ENCODE data around the gene MGST2.

The MGST2 gene

DNA sequence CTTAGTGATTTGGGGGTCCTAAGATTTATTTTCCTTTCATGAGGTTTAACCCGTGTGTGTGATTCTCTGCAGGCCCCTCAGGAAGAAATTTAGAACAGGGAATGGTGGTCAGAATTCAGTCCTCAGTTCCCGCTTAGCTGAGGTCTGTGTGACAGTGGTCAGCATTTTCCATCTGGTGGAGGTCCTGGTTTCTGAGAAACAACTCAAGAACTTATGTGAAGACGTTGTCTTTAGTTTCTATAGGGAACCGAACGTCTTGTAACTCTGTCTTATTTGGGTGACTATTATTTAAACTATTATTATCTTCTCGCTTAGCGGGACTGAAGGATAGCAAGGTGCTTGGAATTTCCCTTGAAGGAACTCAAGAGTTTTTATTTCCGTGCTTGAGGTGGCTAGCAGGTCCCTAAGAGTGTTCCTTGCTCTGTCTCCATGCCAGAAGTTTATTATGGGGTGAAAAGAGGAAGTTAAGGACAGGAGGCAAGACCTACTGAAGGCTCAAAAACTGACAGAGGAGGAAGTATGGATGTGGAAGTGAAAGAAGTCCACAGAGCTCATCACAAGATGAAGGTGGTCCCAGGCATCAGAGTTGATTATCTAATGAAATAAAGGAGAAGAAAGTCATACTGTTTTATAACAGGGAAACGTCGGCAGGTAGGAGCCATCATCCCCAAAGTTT lies 9.4 kb downstream of the MGST2 start:
- peaks cover 6% of the 10 kb centered on the region for H3K36me3 ChIP-seq (ENCODE audit: control insufficient read depth, insufficient read depth, low read length, severe bottlenecking)
- H3K9ac ChIP-seq (ENCODE audit: low read length) = no peak overlapping the region
- H3K9me3 ChIP-seq (ENCODE audit: control insufficient read depth, low read length) = no peaks in the 10 kb centered on the region
- no peak overlapping the region for H3K4me3 ChIP-seq (ENCODE audit: low read length)
- H3K4me1 ChIP-seq (ENCODE audit: control insufficient read depth, insufficient read depth, low read length) = no peaks in the 10 kb centered on the region
- DNase-seq (ENCODE audit: low read depth) = no peak
- H3K27me3 ChIP-seq (replicated peaks; ENCODE audit: control insufficient read depth, insufficient read depth, low read length) = no peaks in the 10 kb centered on the region

- H3K36me3 ChIP-seq (ENCODE audit: control insufficient read depth, insufficient read depth, low read length, severe bottlenecking) = peaks cover 6% of the 10 kb centered on the region
Measured at GRCh38 chr4:139675651-139676050, 10.0 kb downstream of the MGST2 start.

GRCh38 chr4:139676365-139676764 lies 10.7 kb downstream of the MGST2 start:
- Histone ChIP-seq H3K4me3 (ENCODE audit: low read length) (no peak overlapping the region), H3K9me3 (ENCODE audit: control insufficient read depth, low read length) (no peaks in the 10 kb centered on the region), H3K27me3 (replicated peaks; ENCODE audit: control insufficient read depth, insufficient read depth, low read length) (no peaks in the 10 kb centered on the region), H3K9ac (ENCODE audit: low read length) (no peak overlapping the region), H3K36me3 (ENCODE audit: control insufficient read depth, insufficient read depth, low read length, severe bottlenecking) (peaks cover 6% of the 10 kb centered on the region), H3K4me1 (ENCODE audit: control insufficient read depth, insufficient read depth, low read length) (no peaks in the 10 kb centered on the region)
- no peak for DNase-seq (ENCODE audit: low read depth)

More at GRCh38 chr4:139675651-139676050, 10.0 kb downstream of the MGST2 start:
- Histone ChIP-seq H3K4me1 (ENCODE audit: control insufficient read depth, insufficient read depth, low read length) (no peaks in the 10 kb centered on the region), H3K9ac (ENCODE audit: low read length) (no peak overlapping the region), H3K27me3 (replicated peaks; ENCODE audit: control insufficient read depth, insufficient read depth, low read length) (no peaks in the 10 kb centered on the region), H3K9me3 (ENCODE audit: control insufficient read depth, low read length) (no peaks in the 10 kb centered on the region), H3K4me3 (ENCODE audit: low read length) (no peak overlapping the region)
- peak; percentile 48 for DNase-seq (ENCODE audit: low read depth)

- Histone ChIP-seq H3K9ac (ENCODE audit: low read length) (no peak overlapping the region), H3K27me3 (replicated peaks; ENCODE audit: control insufficient read depth, insufficient read depth, low read length) (no peaks in the 10 kb centered on the region), H3K4me1 (ENCODE audit: control insufficient read depth, insufficient read depth, low read length) (no peaks in the 10 kb centered on the region), H3K36me3 (ENCODE audit: control insufficient read depth, insufficient read depth, low read length, severe bottlenecking) (peaks cover 6% of the 10 kb centered on the region), H3K9me3 (ENCODE audit: control insufficient read depth, low read length) (no peaks in the 10 kb centered on the region), H3K4me3 (ENCODE audit: low read length) (no peak overlapping the region)
- DNase-seq (ENCODE audit: low read depth) = no peak
Measured at GRCh38 chr4:139676913-139677585, 11.4 kb downstream of the MGST2 start.

- Histone ChIP-seq H3K9me3 (ENCODE audit: control insufficient read depth, low read length) (no peaks in the 10 kb centered on the region), H3K9ac (ENCODE audit: low read length) (no peak overlapping the region), H3K36me3 (ENCODE audit: control insufficient read depth, insufficient read depth, low read length, severe bottlenecking) (peaks cover 6% of the 10 kb centered on the region), H3K4me1 (ENCODE audit: control insufficient read depth, insufficient read depth, low read length) (peaks cover 6% of the 10 kb centered on the region), H3K27me3 (replicated peaks; ENCODE audit: control insufficient read depth, insufficient read depth, low read length) (no peaks in the 10 kb centered on the region), H3K4me3 (ENCODE audit: low read length) (no peak overlapping the region)
- DNase-seq (ENCODE audit: low read depth) = no peak
Measured at GRCh38 chr4:139682309-139682708, 16.7 kb downstream of the MGST2 start.

DNA sequence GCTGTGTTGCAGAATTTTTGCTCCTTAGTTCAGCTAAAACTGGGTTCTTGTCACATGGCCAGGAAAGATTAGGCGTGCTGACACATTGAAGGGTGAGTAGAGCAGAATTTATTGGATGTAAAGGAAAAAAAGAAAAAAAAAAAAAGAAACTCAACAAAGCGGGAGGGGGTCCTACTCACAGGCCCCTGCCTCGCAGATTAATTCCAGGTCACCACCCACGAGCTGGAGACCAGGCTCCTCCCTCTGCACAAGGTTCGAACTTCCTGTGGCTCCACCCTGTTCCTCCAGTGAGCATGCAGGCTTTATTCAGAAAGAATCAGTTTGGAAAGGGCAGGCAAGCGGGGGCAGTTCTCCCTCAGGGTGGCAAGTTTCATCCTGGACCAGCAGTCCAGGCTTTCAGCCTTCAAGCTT lies 17.1 kb downstream of the MGST2 start:
- Histone ChIP-seq H3K9me3 (ENCODE audit: control insufficient read depth, low read length) (no peaks in the 10 kb centered on the region), H3K4me3 (ENCODE audit: low read length) (no peak overlapping the region), H3K4me1 (ENCODE audit: control insufficient read depth, insufficient read depth, low read length) (peaks cover 6% of the 10 kb centered on the region), H3K36me3 (ENCODE audit: control insufficient read depth, insufficient read depth, low read length, severe bottlenecking) (peaks cover 6% of the 10 kb centered on the region), H3K27me3 (replicated peaks; ENCODE audit: control insufficient read depth, insufficient read depth, low read length) (no peaks in the 10 kb centered on the region), H3K9ac (ENCODE audit: low read length) (no peak overlapping the region)
- no peak for DNase-seq (ENCODE audit: low read depth)

DNA sequence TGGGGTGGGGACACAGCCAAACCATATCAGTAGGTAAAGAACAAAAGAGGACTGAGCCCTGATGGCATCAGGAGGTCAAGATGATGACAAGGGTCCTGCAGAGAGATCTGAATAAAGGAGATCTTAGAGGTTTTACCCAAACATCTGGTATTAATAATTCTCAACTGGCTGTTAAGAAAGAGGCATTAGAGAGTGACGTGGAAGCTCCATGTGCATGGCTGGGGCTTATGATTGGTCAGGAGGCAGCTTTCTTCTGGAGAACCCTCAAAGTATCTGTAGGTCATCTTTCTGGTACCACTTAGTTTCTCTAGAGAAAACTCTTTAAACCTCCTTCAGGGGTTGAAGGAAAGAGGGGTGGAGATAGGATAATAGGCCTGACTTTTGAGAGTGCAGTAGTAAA lies 18.7 kb downstream of the MGST2 start:
- H3K9ac ChIP-seq (ENCODE audit: low read length) = no peak overlapping the region
- H3K4me1 ChIP-seq (ENCODE audit: control insufficient read depth, insufficient read depth, low read length) = peaks cover 12% of the 10 kb centered on the region
- no peak overlapping the region for H3K4me3 ChIP-seq (ENCODE audit: low read length)
- H3K9me3 ChIP-seq (ENCODE audit: control insufficient read depth, low read length) = no peaks in the 10 kb centered on the region
- no peaks in the 10 kb centered on the region for H3K27me3 ChIP-seq (replicated peaks; ENCODE audit: control insufficient read depth, insufficient read depth, low read length)
- peaks cover 3% of the 10 kb centered on the region for H3K36me3 ChIP-seq (ENCODE audit: control insufficient read depth, insufficient read depth, low read length, severe bottlenecking)
- peak; percentile 33 for DNase-seq (ENCODE audit: low read depth)

GRCh38 chr4:139685180-139685579 lies 19.6 kb downstream of the MGST2 start:
- DNase-seq (ENCODE audit: low read depth) = no peak
- peaks cover 13% of the 10 kb centered on the region for H3K4me1 ChIP-seq (ENCODE audit: control insufficient read depth, insufficient read depth, low read length)
- H3K27me3 ChIP-seq (replicated peaks; ENCODE audit: control insufficient read depth, insufficient read depth, low read length) = no peaks in the 10 kb centered on the region
- H3K9me3 ChIP-seq (ENCODE audit: control insufficient read depth, low read length) = no peaks in the 10 kb centered on the region
- no peaks in the 10 kb centered on the region for H3K36me3 ChIP-seq (ENCODE audit: control insufficient read depth, insufficient read depth, low read length, severe bottlenecking)
- H3K9ac ChIP-seq (ENCODE audit: low read length) = no peak overlapping the region
- H3K4me3 ChIP-seq (ENCODE audit: low read length) = no peak overlapping the region

GRCh38 chr4:139686130-139686529 lies 20.5 kb downstream of the MGST2 start:
- Histone ChIP-seq H3K36me3 (ENCODE audit: control insufficient read depth, insufficient read depth, low read length, severe bottlenecking) (no peaks in the 10 kb centered on the region), H3K9ac (ENCODE audit: low read length) (no peak overlapping the region), H3K4me1 (ENCODE audit: control insufficient read depth, insufficient read depth, low read length) (peaks cover 13% of the 10 kb centered on the region), H3K27me3 (replicated peaks; ENCODE audit: control insufficient read depth, insufficient read depth, low read length) (no peaks in the 10 kb centered on the region), H3K9me3 (ENCODE audit: control insufficient read depth, low read length) (no peaks in the 10 kb centered on the region), H3K4me3 (ENCODE audit: low read length) (no peak overlapping the region)
- DNase-seq (ENCODE audit: low read depth) = no peak

DNA sequence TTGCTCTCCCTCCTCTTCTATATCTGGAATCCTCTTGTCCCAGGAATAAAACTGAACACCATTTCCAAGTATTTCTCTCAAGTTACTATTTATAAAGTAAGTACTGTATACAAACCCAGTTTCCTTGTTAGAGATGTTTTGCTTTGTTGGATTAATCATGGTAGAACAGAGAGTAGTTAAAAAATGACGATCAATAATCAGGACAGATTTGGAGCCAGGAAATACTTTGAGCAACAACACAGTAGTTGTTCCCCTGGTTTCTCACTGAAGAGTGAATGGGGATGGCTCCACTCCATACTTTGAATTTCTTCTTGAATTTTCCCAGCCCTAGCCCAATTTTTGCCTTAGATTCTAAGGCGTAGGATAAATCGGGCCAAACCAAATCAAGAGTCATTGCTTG lies 21.4 kb downstream of the MGST2 start:
- H3K9me3 ChIP-seq (ENCODE audit: control insufficient read depth, low read length) = no peaks in the 10 kb centered on the region
- H3K4me1 ChIP-seq (ENCODE audit: control insufficient read depth, insufficient read depth, low read length) = peaks cover 13% of the 10 kb centered on the region
- no peak for DNase-seq (ENCODE audit: low read depth)
- H3K4me3 ChIP-seq (ENCODE audit: low read length) = no peak overlapping the region
- H3K9ac ChIP-seq (ENCODE audit: low read length) = no peak overlapping the region
- no peaks in the 10 kb centered on the region for H3K36me3 ChIP-seq (ENCODE audit: control insufficient read depth, insufficient read depth, low read length, severe bottlenecking)
- no peaks in the 10 kb centered on the region for H3K27me3 ChIP-seq (replicated peaks; ENCODE audit: control insufficient read depth, insufficient read depth, low read length)

GRCh38 chr4:139689093-139689722 lies 23.6 kb downstream of the MGST2 start:
- no peaks in the 10 kb centered on the region for H3K36me3 ChIP-seq (ENCODE audit: control insufficient read depth, insufficient read depth, low read length, severe bottlenecking)
- H3K9ac ChIP-seq (ENCODE audit: low read length) = no peak overlapping the region
- DNase-seq (ENCODE audit: low read depth) = no peak
- H3K4me1 ChIP-seq (ENCODE audit: control insufficient read depth, insufficient read depth, low read length) = peaks cover 12% of the 10 kb centered on the region
- H3K27me3 ChIP-seq (replicated peaks; ENCODE audit: control insufficient read depth, insufficient read depth, low read length) = no peaks in the 10 kb centered on the region
- no peak overlapping the region for H3K4me3 ChIP-seq (ENCODE audit: low read length)
- H3K9me3 ChIP-seq (ENCODE audit: control insufficient read depth, low read length) = no peaks in the 10 kb centered on the region

All from adipocyte (in vitro differentiated cells).